ENCODE measurements around the gene PDIK1L.

DNA sequence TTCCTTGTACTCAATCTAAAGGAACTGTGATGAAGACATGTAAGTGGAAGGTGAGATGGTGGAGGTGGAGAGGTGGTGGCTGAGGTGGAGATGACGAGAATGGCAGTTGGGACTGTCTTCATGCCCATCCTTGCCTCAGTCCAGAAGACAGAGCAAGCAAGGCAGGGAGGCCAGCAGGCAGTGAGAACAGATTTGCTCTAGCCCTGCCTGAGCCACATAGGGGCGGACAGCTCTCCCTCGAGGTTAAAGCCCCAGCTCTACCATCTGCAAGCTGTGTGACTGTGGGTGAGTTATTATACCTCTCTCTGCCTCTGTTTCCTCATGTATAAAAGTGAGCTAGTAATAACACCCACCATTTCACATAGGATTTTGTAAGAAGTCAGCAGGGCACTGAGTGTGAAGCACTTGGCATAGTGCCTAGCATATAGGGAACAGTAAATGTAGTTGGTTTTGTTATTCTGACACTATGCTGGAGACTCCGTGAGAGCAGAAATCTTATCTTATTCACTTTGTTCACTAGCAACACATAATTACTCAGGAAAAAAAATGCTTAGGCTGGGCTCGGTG is 42.4 kb downstream of the PDIK1L start:
- TF ChIP-seq, protein P1, sequence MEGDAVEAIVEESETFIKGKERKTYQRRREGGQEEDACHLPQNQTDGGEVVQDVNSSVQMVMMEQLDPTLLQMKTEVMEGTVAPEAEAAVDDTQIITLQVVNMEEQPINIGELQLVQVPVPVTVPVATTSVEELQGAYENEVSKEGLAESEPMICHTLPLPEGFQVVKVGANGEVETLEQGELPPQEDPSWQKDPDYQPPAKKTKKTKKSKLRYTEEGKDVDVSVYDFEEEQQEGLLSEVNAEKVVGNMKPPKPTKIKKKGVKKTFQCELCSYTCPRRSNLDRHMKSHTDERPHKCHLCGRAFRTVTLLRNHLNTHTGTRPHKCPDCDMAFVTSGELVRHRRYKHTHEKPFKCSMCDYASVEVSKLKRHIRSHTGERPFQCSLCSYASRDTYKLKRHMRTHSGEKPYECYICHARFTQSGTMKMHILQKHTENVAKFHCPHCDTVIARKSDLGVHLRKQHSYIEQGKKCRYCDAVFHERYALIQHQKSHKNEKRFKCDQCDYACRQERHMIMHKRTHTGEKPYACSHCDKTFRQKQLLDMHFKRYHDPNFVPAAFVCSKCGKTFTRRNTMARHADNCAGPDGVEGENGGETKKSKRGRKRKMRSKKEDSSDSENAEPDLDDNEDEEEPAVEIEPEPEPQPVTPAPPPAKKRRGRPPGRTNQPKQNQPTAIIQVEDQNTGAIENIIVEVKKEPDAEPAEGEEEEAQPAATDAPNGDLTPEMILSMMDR (IDR thresholded peaks at IDR 0.05 in 4 of 5, conservative IDR thresholded peaks at IDR 0.05 in 1 of 5): no peak
- TF ChIP-seq POLR2A (IDR thresholded peaks at IDR 0.05): no peak
